ENCODE data around the gene PTPN9. TPM values are rescaled to one million over a fixed set of nuclear protein-coding genes. Genes with fewer than 3 reads are reported as not detected.

The PTPN9 gene
- total and polyA plus RNA-seq, 2 of the 13 experiments (the other 11 are each of a cell fraction or from before 2014, with no cell fraction given): 16.6 to 19.9 TPM

- TF ChIP-seq TRIM22 (IDR thresholded peaks at IDR 0.05): no peak
- TF ChIP-seq MTF1 (CRISPR knock-in tag; IDR thresholded peaks at IDR 0.05): no peak
- TF ChIP-seq KDM6A (CRISPR knock-in tag; IDR thresholded peaks at IDR 0.05; ENCODE audit: low read depth): peak; percentile 42; the same call in 1 of the 2 replicates
- no peak for TF ChIP-seq DZIP1 (CRISPR knock-in tag; IDR thresholded peaks at IDR 0.05)
- no peak for TF ChIP-seq MTF2 (CRISPR knock-in tag; IDR thresholded peaks at IDR 0.05; ENCODE audit: borderline replicate concordance)
- TF ChIP-seq MTERF4 (CRISPR knock-in tag; IDR thresholded peaks at IDR 0.05): no peak
- TF ChIP-seq ZNF556 (CRISPR knock-in tag; IDR thresholded peaks at IDR 0.05; ENCODE audit: borderline replicate concordance): no peak
- TF ChIP-seq ZNF138 (CRISPR knock-in tag; IDR thresholded peaks at IDR 0.05; ENCODE audit: low read depth): no peak
- peak; percentile 48; the same call in 1 of the 2 replicates for TF ChIP-seq GATAD2A (CRISPR knock-in tag; IDR thresholded peaks at IDR 0.05)
- no peak for TF ChIP-seq NFIC (IDR thresholded peaks at IDR 0.05; ENCODE audit: low read length)
- peak; percentile 89 for TF ChIP-seq HNF4A (CRISPR knock-in tag; IDR thresholded peaks at IDR 0.05)
- TF ChIP-seq ZNF432 (CRISPR knock-in tag; IDR thresholded peaks at IDR 0.05; ENCODE audit: borderline replicate concordance): no peak
- TF ChIP-seq WIZ (CRISPR knock-in tag; IDR thresholded peaks at IDR 0.05): no peak
- TF ChIP-seq PATZ1 (CRISPR knock-in tag; IDR thresholded peaks at IDR 0.05): 0 out of 2 replicates have a peak, but pooled peaks have one; percentile 34
- TF ChIP-seq NFIB (CRISPR knock-in tag; IDR thresholded peaks at IDR 0.05; ENCODE audit: borderline replicate concordance): no peak
- TF ChIP-seq ZNF44 (CRISPR knock-in tag; IDR thresholded peaks at IDR 0.05): no peak
- TF ChIP-seq ZBTB21 (CRISPR knock-in tag; IDR thresholded peaks at IDR 0.05): no peak
- TF ChIP-seq SYNCRIP (IDR thresholded peaks at IDR 0.05; ENCODE audit: insufficient read depth, low read depth, low read length): no peak
- no peak for TF ChIP-seq CBX2 (IDR thresholded peaks at IDR 0.05; ENCODE audit: low read depth, low read length)
- no peak for TF ChIP-seq CBX2 (CRISPR knock-in tag; IDR thresholded peaks at IDR 0.05; ENCODE audit: low read depth)
- 0 out of 2 replicates have a peak, but pooled peaks have one; percentile 41 for TF ChIP-seq REPIN1 (CRISPR knock-in tag; IDR thresholded peaks at IDR 0.05; ENCODE audit: borderline replicate concordance, low read depth)
- TF ChIP-seq SNAI1 (CRISPR knock-in tag; IDR thresholded peaks at IDR 0.05; ENCODE audit: borderline replicate concordance): no peak
- TF ChIP-seq ASH2L (IDR thresholded peaks at IDR 0.05; ENCODE audit: insufficient read length, low read depth, low read length): no peak
- no peak for TF ChIP-seq MED1 (CRISPR knock-in tag; IDR thresholded peaks at IDR 0.05)
Measured at GRCh38 chr15:75460646-75461045, 118.5 kb downstream of the PTPN9 start (continued).

All from HepG2 (cell line).